Hematopoietic multipotent progenitor cell treated with erythropoietin and hydrocortisone succinate and interleukin-3 and kit ligand, for 8 days (in vitro differentiated cells): ENCODE results near the gene CYB561D2.

Source experiments
- DNase-seq: peaks from one replicate; pipeline ENCODE4 v3.0.0-alpha.2; 2015

Gene CYB561D2

DNA sequence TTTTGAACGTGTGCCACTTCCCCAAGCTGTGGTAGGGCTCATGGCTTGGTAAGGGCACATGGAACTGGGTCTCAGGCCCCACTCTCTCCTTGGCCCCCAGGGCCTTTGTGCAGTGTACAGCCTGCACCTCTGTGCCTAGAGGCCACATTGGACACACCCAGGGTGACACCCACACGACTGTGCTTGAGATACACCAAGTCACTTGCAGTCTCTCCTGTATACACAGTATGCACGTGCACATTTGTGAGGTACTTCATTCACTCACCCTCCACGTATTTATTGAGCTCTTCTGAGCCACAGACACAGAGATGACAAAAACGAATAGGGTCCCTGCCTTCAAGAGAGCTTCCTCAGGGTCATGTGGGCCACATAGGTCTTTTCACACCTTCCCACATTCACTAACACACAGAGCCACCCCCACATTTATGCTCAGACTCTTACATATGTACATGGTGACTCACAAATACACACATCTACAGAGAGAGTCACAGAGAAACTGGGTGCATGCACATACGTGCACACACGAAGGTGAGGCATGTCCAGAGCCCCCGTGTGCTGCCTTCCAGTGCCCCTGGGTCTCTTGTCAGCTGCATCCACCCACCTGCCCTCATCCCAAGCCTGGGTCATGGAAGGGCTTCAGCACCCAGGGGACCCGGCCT lies 18.5 kb downstream of the CYB561D2 start:
- no peak for DNase-seq

GRCh38 chr3:50370594-50370993 lies 19.9 kb downstream of the CYB561D2 start:
- peak; percentile 70 for DNase-seq

GRCh38 chr3:50371133-50371685 lies 20.5 kb downstream of the CYB561D2 start:
- no peak for DNase-seq

GRCh38 chr3:50372349-50372748 lies 21.7 kb downstream of the CYB561D2 start:
- DNase-seq: peak; percentile 78

DNA sequence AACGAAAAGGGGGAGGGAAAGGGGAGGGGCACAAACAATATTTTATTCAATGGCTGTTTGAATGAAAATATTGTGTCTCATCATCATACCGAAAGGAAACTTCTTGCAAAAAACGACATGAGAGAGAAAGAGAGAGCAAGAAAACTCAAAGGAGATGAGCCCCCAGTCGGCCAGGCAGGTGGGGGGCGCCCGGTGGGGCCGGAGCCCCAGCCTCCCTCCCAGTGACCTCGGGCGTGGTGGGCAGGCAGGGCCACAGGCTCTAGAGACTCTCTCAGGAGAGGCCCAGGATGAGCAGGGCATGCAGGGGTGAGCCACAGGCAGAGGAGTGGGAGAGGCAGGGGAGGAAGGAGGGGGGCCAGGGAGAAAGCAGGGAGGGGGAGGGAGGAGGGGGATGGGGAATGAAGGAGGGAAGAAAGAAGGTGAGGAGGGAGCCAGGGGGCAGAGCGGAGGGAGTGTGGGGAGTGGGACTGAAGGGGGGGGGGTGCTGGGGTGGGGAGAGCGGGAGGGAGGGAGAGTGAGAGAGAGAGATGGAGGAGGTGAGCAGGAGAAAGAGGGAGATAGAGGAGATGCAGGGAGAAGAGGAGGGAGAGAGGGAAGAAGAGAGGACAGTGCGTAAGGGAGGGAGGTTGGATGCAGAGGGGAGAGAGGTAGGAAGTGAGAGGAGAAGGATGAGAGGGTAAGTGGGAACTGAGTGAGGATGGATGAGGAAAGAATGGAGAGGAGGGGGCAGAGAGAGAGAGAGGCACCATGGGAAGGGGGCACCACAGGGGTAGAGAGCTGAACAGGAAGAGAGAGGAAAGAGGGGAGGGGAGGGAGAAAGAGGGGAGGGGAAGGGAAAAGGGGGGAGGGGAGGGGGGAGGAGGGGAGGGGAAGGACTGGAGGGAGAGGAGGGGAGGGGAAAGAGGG lies 22.7 kb downstream of the CYB561D2 start:
- no peak for DNase-seq

- DNase-seq: no peak
Observed at GRCh38 chr3:50374363-50375257, 23.9 kb downstream of the CYB561D2 start.

DNA sequence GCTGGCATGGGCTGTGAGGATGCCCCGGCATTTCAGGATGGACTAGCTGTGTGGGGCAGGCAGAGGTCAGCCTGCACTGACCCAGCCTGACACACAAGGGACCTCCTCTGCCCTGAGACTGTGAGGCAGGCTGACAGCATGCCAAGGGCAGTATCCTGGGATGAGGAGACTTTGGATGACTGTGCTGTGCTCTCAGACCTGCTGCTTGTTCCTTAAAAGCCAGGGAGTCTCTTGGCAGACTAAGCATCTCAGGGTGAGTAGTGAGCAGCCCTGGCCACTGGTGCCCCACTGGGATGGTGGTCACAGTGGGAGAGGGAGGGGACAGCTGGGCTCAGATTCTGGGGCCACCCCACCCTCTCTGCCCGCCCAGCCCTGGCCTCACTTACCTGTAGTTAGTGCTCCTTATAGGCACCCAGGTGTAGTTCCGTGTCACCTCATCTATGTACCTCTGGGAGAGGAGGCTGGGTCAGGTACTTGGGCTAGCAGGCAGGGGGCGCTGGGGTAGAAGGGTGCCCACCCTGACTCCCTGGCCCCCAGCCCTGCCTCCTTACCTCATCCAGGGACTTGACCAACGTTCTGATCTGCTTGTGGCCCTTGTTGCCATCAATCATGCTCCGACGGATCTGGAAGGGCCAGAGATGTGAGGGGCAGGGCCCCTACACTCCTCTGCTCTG lies 24.7 kb downstream of the CYB561D2 start:
- DNase-seq: no peak

DNA sequence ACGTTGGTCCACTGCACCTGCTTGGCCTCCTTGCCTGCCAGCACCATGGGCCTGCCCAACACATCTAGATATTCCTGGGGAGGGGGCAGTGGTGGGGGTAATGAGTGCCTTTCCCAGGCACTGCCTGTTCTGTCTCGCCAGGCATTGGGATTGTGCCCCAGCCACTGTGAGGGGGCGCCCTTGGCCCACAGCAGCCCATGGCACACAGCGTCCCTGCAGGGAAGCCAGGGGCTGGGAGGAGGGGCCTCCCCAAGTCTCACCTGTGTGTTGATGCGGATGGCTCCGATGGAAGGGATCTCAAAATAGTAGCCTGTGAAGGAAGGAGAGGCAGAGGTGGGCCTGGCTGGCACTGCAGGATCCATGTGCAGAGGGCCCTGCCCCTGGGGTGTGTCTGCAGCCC lies 27.4 kb downstream of the CYB561D2 start:
- no peak for DNase-seq

DNA sequence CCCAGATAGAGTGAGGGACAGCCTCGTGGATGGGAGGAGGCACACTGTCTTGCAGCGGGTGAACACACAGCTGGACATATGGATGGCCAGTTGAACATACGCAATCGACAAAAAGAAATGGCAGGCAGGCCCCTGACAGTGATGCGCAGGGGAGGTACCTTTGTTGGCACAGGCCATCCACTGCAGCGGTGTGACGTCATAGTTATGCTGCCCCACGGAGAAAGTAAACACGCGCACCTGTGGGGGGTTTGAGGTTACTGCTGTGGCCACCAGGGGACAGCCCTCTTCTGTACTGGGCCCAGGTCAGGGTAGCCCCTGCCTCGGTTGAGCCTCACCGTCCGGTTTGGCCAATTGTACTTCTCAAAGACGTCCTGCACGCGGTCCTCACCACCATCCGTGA lies 28.1 kb downstream of the CYB561D2 start:
- DNase-seq: no peak

DNA sequence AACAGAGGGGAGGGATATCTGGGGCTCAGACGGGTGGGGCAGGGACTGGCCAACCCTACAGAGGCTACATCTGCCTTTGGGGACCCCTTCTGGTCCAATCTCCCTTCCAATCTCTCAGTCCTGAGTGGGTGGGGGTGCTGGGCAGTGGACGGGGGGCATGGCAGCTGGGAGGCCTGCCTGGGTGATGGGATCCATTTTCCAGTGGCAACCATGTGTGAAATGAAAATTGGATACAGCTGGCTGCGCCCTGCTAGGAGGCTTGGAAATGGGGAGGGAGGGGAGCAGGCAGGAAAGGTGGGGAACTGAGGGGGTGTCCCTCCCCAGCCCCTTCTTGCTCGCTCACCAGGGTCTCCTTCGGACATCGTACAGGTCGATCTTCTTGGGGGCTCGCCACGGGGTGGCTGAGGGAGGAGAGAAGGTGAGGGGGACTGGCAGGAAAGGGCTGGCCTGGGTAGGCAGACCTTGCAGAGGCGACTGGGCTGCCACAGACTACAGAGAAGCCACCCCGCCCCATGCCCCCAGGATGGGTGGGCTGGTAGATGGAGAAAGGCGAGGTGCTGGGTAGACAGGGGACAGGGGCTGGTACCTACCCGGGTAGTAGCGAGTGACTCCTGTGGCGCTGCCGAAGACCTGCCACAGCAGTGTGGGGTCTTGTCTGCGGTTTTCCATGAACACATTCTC lies 29.9 kb downstream of the CYB561D2 start:
- DNase-seq: no peak

GRCh38 chr3:50381383-50381782 lies 30.7 kb downstream of the CYB561D2 start:
- DNase-seq: peak; percentile 47

- DNase-seq: no peak
Observed at GRCh38 chr3:50382722-50383121, 32.1 kb downstream of the CYB561D2 start.

GRCh38 chr3:50383750-50384149 lies 33.1 kb downstream of the CYB561D2 start:
- no peak for DNase-seq

DNA sequence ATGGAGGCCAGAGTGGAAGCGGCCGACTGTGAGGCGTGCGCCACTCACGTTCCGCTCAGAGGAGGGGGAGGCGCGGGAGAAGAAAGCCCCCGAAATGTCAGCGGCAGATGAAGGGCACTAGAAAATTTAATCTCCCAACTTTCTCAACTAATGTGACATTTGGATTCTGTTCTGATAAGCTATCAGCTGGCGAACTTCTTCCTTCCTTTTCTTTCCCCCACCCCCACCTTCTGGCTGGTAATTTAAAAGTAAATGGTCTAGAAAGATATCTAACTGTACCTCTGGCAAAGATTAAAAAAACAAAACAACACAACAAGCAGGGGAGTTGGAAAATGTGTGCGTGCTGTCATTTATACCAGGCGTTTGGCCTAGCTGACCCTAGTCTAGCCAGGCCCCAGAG lies 35.1 kb downstream of the CYB561D2 start:
- DNase-seq: peak; percentile 56

- DNase-seq: peak; percentile 39
Observed at GRCh38 chr3:50388016-50388719, 37.5 kb downstream of the CYB561D2 start.

- no peak for DNase-seq
Observed at GRCh38 chr3:50388720-50389413, 38.2 kb downstream of the CYB561D2 start.

DNA sequence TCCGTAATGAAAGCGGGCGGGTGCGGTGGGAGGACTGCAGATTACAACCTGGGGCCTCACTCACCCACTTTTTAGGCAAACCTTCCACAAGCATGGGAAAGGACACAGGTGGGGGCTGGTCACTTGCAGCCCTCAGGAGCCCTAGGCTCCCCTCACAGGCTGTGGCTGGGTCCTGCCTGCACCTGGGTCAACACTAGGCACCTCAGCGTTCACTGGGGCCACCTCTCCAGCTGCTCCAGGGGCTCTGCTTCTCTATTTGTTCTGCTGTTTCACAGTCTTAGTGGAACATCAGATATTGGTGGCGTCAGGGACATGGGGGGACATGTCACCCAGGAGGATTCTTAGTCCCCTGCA lies 38.7 kb downstream of the CYB561D2 start:
- no peak for DNase-seq

DNA sequence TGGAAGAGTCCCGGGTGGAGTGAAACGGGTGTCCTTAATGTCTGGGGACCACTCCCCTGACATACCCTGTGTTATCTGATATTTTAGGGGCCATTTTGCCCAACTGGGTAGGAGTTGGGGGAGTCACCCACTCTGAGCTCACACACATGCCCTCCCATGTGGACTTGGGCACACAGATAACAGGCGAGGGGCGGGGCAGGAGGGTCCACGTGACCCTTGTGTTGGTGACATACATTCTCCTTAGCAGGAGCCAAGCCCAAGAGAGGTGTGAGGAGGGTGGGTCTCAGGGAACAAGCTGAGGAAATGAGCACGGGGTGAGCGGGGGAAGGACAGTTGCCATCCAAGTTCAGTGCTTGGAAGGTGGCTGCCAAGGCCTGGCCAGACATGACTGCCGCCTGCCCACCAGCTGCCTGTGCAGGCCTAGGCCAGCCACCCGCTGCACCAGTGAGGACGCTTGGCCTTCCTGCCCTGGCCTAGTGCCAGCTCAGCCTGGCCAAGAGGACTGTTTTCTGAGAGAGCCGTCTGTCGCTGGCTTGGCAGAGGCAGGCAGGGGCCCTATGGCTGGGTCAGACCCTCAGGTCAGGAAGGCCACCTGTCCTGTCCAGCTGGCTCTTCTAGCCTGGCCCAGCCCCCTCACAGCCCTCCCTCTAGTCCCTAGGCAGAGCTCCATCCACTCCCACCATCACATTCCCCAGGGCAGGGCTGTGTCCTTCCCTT lies 40.0 kb downstream of the CYB561D2 start:
- DNase-seq: peak; percentile 94

GRCh38 chr3:50392101-50392715 lies 41.5 kb downstream of the CYB561D2 start:
- DNase-seq: peak; percentile 15
